ENCODE data around the gene CES4A. TPM values are rescaled to one million over a fixed set of nuclear protein-coding genes. Genes with fewer than 3 reads are reported as not detected.
A peak's percentile ranks its signal among the peaks of the same experiment; 100 is the strongest.

The CES4A gene
- total RNA-seq, 1 donor from 2014 or later, result 4.6 TPM

DNA sequence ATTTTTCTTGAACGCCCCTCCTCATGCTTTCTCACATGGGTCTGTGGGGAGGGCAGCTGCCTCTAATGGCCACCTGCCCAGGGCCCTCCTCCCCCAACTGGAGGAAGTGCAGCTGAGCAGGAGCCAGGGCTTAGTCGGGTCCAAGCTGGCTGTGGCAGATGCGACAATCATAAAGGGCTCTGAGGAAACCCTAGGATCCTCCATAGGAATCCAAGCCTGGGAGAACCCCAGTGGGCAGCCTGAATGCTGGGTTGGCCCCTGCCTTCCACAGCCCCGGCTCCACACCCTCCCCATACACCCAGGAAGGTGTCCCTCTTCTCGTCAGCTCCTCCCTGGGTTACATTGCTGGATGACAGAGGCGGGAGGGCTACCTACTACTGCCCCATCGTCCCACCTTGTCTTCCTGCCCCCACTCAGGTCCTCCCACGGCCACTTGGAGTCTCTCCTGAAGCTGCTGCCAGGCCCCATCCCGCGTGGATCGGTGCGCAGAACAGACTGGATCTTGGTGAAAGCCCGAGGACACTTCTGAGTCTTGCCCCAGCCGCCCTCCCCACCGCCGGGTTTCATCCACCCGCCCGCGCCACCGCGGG lies 24.9 kb downstream of the CES4A start:
- Mint-ChIP-seq H3K36me3 (ENCODE audit: insufficient read depth) (no peaks in the 10 kb centered on the region), H3K9me3 (ENCODE audit: low read depth) (no peaks in the 10 kb centered on the region), H3K27ac (no peak overlapping the region), H3K4me1 (ENCODE audit: low read depth) (no peaks in the 10 kb centered on the region), H3K27me3 (peaks cover 46% of the 10 kb centered on the region), H3K4me3 (ENCODE audit: low read depth) (peak overlapping the region; percentile 31)
- TF ChIP-seq, protein P1, sequence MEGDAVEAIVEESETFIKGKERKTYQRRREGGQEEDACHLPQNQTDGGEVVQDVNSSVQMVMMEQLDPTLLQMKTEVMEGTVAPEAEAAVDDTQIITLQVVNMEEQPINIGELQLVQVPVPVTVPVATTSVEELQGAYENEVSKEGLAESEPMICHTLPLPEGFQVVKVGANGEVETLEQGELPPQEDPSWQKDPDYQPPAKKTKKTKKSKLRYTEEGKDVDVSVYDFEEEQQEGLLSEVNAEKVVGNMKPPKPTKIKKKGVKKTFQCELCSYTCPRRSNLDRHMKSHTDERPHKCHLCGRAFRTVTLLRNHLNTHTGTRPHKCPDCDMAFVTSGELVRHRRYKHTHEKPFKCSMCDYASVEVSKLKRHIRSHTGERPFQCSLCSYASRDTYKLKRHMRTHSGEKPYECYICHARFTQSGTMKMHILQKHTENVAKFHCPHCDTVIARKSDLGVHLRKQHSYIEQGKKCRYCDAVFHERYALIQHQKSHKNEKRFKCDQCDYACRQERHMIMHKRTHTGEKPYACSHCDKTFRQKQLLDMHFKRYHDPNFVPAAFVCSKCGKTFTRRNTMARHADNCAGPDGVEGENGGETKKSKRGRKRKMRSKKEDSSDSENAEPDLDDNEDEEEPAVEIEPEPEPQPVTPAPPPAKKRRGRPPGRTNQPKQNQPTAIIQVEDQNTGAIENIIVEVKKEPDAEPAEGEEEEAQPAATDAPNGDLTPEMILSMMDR (IDR thresholded peaks at IDR 0.05; ENCODE audit: unreplicated experiment), result no peak
- no peak for DNase-seq (ENCODE audit: low spot score, unreplicated experiment)

DNA sequence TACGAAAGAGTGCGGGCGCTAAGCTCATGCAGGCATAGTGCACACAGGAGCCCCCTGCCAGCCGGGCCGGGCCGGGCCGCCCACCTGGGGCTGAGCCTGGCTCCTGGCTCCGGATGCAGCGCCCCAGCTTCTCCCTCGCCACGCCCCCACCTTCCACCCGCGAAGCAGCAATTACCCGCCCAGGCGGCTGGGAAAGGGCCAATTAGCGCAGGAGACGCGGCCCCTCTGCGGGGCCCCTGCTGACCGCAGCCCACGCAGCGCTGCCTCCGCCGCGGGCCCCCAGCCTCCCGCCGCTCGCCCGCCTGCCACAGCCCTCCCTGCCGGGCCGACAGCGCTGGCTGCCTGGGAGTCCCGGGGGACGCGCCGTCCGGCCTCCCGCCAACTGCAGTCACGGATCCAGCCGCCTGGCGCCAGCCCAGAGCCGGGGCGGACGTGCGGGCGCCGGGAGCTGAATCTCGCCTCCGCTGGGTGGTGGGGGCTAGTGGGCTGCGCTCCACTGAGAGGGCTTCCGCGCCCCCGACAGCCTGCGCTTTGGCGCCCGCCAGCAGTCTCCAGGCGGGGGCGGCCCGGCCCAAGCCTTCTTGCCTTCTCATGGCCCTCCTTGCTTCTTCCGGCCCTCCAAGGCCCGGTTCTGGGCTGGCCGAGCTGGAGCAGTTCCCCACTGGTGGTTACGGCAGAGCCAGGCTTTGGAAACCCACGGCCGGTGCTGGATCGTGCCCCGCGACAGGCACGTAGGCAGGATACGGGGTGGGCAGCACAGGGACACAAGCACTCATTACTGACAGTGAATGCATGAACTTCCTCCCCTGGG lies 25.6 kb downstream of the CES4A start:
- H3K27me3 Mint-ChIP-seq, result peaks cover 41% of the 10 kb centered on the region
- peak overlapping the region; percentile 53 for H3K4me3 Mint-ChIP-seq (ENCODE audit: low read depth)
- H3K4me1 Mint-ChIP-seq (ENCODE audit: low read depth), result no peaks in the 10 kb centered on the region
- no peak overlapping the region for H3K27ac Mint-ChIP-seq
- no peaks in the 10 kb centered on the region for H3K36me3 Mint-ChIP-seq (ENCODE audit: insufficient read depth)
- DNase-seq (ENCODE audit: low spot score, unreplicated experiment), result peak; percentile 60
- no peaks in the 10 kb centered on the region for H3K9me3 Mint-ChIP-seq (ENCODE audit: low read depth)
- TF ChIP-seq, protein P1 (IDR thresholded peaks at IDR 0.05; ENCODE audit: unreplicated experiment), result peak; percentile 32

DNA sequence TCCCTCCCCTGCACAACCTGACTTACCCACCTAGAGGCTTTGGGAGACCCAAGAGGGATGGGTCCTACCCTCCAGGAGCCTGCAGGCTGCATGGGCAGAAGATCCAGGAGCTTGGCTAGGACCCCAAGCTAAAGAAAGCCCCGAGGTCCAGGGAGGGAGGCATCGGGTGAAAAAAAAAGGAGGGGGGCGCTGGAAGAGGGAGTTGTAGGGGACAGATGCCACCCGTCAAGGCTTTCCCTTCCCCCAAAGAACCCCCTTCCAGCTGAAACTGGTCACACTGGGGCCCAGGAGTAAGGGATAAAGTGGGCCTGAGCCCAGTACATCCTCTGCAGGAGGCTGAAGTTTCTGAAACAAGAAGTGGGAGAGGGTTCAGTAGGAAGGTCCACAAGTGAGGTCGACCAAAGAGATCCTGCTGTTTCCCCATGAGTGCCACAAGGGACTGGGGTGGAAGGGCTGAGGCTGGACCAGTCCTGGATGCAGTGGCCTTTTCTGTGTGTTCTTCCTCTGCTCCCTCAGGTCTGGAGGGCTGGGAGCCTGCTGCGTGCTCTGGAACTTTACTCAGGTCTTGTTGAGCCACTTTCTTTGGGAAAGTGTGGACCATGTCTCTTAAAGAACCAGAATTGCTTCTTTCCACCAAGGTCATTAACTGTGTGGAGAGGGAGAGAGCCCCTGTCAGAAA lies 26.4 kb downstream of the CES4A start:
- Mint-ChIP-seq H3K27me3 (peaks cover 37% of the 10 kb centered on the region), H3K4me1 (ENCODE audit: low read depth) (no peaks in the 10 kb centered on the region), H3K36me3 (ENCODE audit: insufficient read depth) (no peaks in the 10 kb centered on the region), H3K9me3 (ENCODE audit: low read depth) (no peaks in the 10 kb centered on the region), H3K27ac (peak overlapping the region; percentile 43), H3K4me3 (ENCODE audit: low read depth) (no peak overlapping the region)
- TF ChIP-seq, protein P1 (IDR thresholded peaks at IDR 0.05; ENCODE audit: unreplicated experiment), result no peak
- DNase-seq (ENCODE audit: low spot score, unreplicated experiment), result no peak

DNA sequence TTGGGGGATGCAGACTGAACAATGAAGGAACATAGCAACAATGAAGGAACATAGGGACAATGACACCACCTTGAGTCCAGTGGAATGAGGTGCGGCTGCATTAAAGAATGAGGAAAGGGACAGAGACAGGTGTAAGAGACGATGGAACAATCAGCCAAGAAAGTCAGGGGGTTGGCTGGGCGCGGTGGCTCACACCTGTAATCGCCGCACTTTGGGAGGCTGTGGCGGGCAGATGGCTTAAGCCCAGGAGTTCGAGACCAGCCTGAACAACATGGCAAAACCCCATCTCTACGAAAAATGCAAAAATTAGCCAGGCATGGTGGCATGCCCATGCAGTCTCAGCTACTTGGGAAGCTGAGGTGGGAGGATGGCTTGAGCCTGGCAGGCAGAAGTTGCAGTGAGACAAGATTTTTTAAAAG lies 26.9 kb downstream of the CES4A start:
- H3K9me3 Mint-ChIP-seq (ENCODE audit: low read depth), result no peaks in the 10 kb centered on the region
- TF ChIP-seq, protein P1 (IDR thresholded peaks at IDR 0.05; ENCODE audit: unreplicated experiment), result no peak
- H3K4me1 Mint-ChIP-seq (ENCODE audit: low read depth), result no peaks in the 10 kb centered on the region
- H3K4me3 Mint-ChIP-seq (ENCODE audit: low read depth), result no peak overlapping the region
- H3K27ac Mint-ChIP-seq, result peak overlapping the region; percentile 43
- peaks cover 37% of the 10 kb centered on the region for H3K27me3 Mint-ChIP-seq
- no peak for DNase-seq (ENCODE audit: low spot score, unreplicated experiment)
- no peaks in the 10 kb centered on the region for H3K36me3 Mint-ChIP-seq (ENCODE audit: insufficient read depth)

DNA sequence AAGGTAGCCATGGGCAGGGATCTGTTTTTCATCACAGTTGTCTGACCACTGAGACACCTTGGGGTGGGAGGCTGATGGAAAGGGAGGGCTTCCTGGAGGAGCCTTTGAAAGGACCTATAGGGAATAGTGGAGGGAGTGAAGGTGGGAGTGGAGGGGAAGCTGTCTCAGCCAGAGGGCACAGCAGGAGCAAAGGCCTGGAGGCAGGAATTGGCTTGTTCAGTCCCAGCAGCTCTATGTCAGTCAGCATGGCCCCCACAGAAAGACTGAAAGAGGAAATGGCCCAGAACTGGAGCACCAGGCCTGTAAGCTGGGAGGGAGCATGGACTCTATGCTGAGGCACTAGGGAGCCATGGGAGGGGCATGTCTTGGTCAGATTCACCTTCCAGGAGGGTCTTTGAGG lies 27.8 kb downstream of the CES4A start:
- Mint-ChIP-seq H3K27me3 (peaks cover 34% of the 10 kb centered on the region), H3K36me3 (ENCODE audit: insufficient read depth) (no peaks in the 10 kb centered on the region), H3K4me1 (ENCODE audit: low read depth) (no peaks in the 10 kb centered on the region), H3K9me3 (ENCODE audit: low read depth) (no peaks in the 10 kb centered on the region), H3K4me3 (ENCODE audit: low read depth) (no peak overlapping the region), H3K27ac (no peak overlapping the region)
- DNase-seq (ENCODE audit: low spot score, unreplicated experiment), result no peak
- TF ChIP-seq, protein P1 (IDR thresholded peaks at IDR 0.05; ENCODE audit: unreplicated experiment), result no peak
